Adipocyte (in vitro differentiated cells): Measurements from ENCODE around the gene TSPAN11.

Source experiments
- DNase-seq: peaks from one replicate; pipeline ENCODE4 v3.0.0-alpha.2; 2015; ENCODE audit warnings: low read depth
- H3K27me3 ChIP-seq: replicated peaks from 2 replicates; pipeline ENCODE4 v1.7.0; 2013; ENCODE audit warnings: mild to moderate bottlenecking, low read length, moderate library complexity; ENCODE audit not compliant: control insufficient read depth, insufficient read depth
- H3K36me3 ChIP-seq: 2 replicates; pipeline ENCODE4 v1.7.0; 2013; ENCODE audit warnings: low read length, mild to moderate bottlenecking, moderate library complexity; ENCODE audit not compliant: control insufficient read depth, insufficient read depth, severe bottlenecking
- H3K4me1 ChIP-seq: 2 replicates; pipeline ENCODE4 v1.7.0; 2013; ENCODE audit warnings: mild to moderate bottlenecking, low read length, moderate library complexity; ENCODE audit not compliant: control insufficient read depth, insufficient read depth
- H3K4me3 ChIP-seq: 2 replicates; pipeline ENCODE4 v1.7.0; 2013; ENCODE audit warnings: mild to moderate bottlenecking, low read length, moderate library complexity
- H3K9ac ChIP-seq: 2 replicates; pipeline ENCODE4 v1.7.0; 2013; ENCODE audit warnings: mild to moderate bottlenecking, low read length, moderate library complexity
- H3K9me3 ChIP-seq: 2 replicates; pipeline ENCODE4 v1.7.0; 2013; ENCODE audit warnings: mild to moderate bottlenecking, low read length, moderate library complexity; ENCODE audit not compliant: control insufficient read depth

The TSPAN11 gene

GRCh38 chr12:30896461-30896860 lies 30.1 kb upstream of the TSPAN11 start:
- no peaks in the 10 kb centered on the region for H3K27me3 ChIP-seq
- DNase-seq, result peak; percentile 78

GRCh38 chr12:30898846-30899245 lies 27.7 kb upstream of the TSPAN11 start:
- no peaks in the 10 kb centered on the region for H3K36me3 ChIP-seq

More at GRCh38 chr12:30896461-30896860, 30.1 kb upstream of the TSPAN11 start:
- H3K4me1 ChIP-seq, result peaks cover 27% of the 10 kb centered on the region
- H3K4me3 ChIP-seq, result no peak overlapping the region
- no peaks in the 10 kb centered on the region for H3K9me3 ChIP-seq
- no peaks in the 10 kb centered on the region for H3K36me3 ChIP-seq
- no peak overlapping the region for H3K9ac ChIP-seq

GRCh38 chr12:30900351-30900750 lies 26.2 kb upstream of the TSPAN11 start:
- H3K9ac ChIP-seq, result no peak overlapping the region
- H3K36me3 ChIP-seq, result no peaks in the 10 kb centered on the region
- H3K4me1 ChIP-seq, result peaks cover 44% of the 10 kb centered on the region
- no peaks in the 10 kb centered on the region for H3K27me3 ChIP-seq
- no peak overlapping the region for H3K4me3 ChIP-seq
- H3K9me3 ChIP-seq, result no peaks in the 10 kb centered on the region
- no peak for DNase-seq

More at GRCh38 chr12:30898846-30899245, 27.7 kb upstream of the TSPAN11 start:
- Histone ChIP-seq H3K9ac (no peak overlapping the region), H3K4me1 (peaks cover 42% of the 10 kb centered on the region), H3K9me3 (no peaks in the 10 kb centered on the region), H3K4me3 (no peak overlapping the region), H3K27me3 (no peaks in the 10 kb centered on the region)
- DNase-seq, result no peak

GRCh38 chr12:30902001-30902400 lies 24.5 kb upstream of the TSPAN11 start:
- Histone ChIP-seq H3K9ac (no peak overlapping the region), H3K36me3 (no peaks in the 10 kb centered on the region)

GRCh38 chr12:30902596-30902995 lies 24.0 kb upstream of the TSPAN11 start:
- H3K27me3 ChIP-seq, result no peaks in the 10 kb centered on the region
- H3K9ac ChIP-seq, result no peak overlapping the region
- H3K36me3 ChIP-seq, result no peaks in the 10 kb centered on the region
- H3K9me3 ChIP-seq, result no peaks in the 10 kb centered on the region
- no peak overlapping the region for H3K4me3 ChIP-seq
- peak; percentile 43 for DNase-seq
- peaks cover 34% of the 10 kb centered on the region for H3K4me1 ChIP-seq

More at GRCh38 chr12:30902001-30902400, 24.5 kb upstream of the TSPAN11 start:
- H3K4me3 ChIP-seq, result no peak overlapping the region
- no peak for DNase-seq
- H3K4me1 ChIP-seq, result peaks cover 38% of the 10 kb centered on the region
- no peaks in the 10 kb centered on the region for H3K27me3 ChIP-seq
- H3K9me3 ChIP-seq, result no peaks in the 10 kb centered on the region

- H3K4me1 ChIP-seq, result peaks cover 46% of the 10 kb centered on the region
- no peak for DNase-seq
- no peaks in the 10 kb centered on the region for H3K27me3 ChIP-seq
- H3K9me3 ChIP-seq, result no peaks in the 10 kb centered on the region
- H3K36me3 ChIP-seq, result no peaks in the 10 kb centered on the region
- no peak overlapping the region for H3K9ac ChIP-seq
- no peak overlapping the region for H3K4me3 ChIP-seq
These were observed 21.0 kb upstream of the TSPAN11 start for GRCh38 chr12:30905463-30906009.

GRCh38 chr12:30908076-30908721 lies 18.3 kb upstream of the TSPAN11 start:
- no peaks in the 10 kb centered on the region for H3K36me3 ChIP-seq
- H3K9me3 ChIP-seq, result no peaks in the 10 kb centered on the region
- H3K4me3 ChIP-seq, result peak overlapping the region; percentile 24
- no peaks in the 10 kb centered on the region for H3K27me3 ChIP-seq
- peaks cover 31% of the 10 kb centered on the region for H3K4me1 ChIP-seq
- no peak overlapping the region for H3K9ac ChIP-seq
- no peak for DNase-seq

GRCh38 chr12:30908722-30909348 lies 17.7 kb upstream of the TSPAN11 start:
- peaks cover 31% of the 10 kb centered on the region for H3K4me1 ChIP-seq
- peak; percentile 95 for DNase-seq
- peak overlapping the region; percentile 52 for H3K9ac ChIP-seq
- no peaks in the 10 kb centered on the region for H3K9me3 ChIP-seq
- H3K4me3 ChIP-seq, result peak overlapping the region; percentile 46
- no peaks in the 10 kb centered on the region for H3K36me3 ChIP-seq
- no peaks in the 10 kb centered on the region for H3K27me3 ChIP-seq

GRCh38 chr12:30909349-30910037 lies 17.1 kb upstream of the TSPAN11 start:
- H3K27me3 ChIP-seq, result no peaks in the 10 kb centered on the region
- H3K9me3 ChIP-seq, result no peaks in the 10 kb centered on the region
- H3K9ac ChIP-seq, result peak overlapping the region; percentile 52
- peak overlapping the region; percentile 46 for H3K4me3 ChIP-seq
- H3K4me1 ChIP-seq, result peaks cover 31% of the 10 kb centered on the region
- H3K36me3 ChIP-seq, result no peaks in the 10 kb centered on the region
- DNase-seq, result peak; percentile 37

GRCh38 chr12:30910038-30910350 lies 16.6 kb upstream of the TSPAN11 start:
- Histone ChIP-seq H3K4me1 (peaks cover 31% of the 10 kb centered on the region), H3K9ac (no peak overlapping the region), H3K4me3 (no peak overlapping the region), H3K27me3 (no peaks in the 10 kb centered on the region), H3K9me3 (no peaks in the 10 kb centered on the region), H3K36me3 (no peaks in the 10 kb centered on the region)
- no peak for DNase-seq

GRCh38 chr12:30911207-30911606 lies 15.3 kb upstream of the TSPAN11 start:
- DNase-seq, result no peak
- Histone ChIP-seq H3K27me3 (no peaks in the 10 kb centered on the region), H3K4me3 (no peak overlapping the region), H3K4me1 (peaks cover 24% of the 10 kb centered on the region), H3K9me3 (no peaks in the 10 kb centered on the region), H3K9ac (no peak overlapping the region), H3K36me3 (no peaks in the 10 kb centered on the region)
